PFSK-1 (cell line): Measurements from ENCODE around the gene ADAM10.

Source experiments
- FOXP2 ChIP-seq: optimal IDR thresholded peaks from 2 replicates; pipeline ENCODE3; 2011; ENCODE audit warnings: borderline replicate concordance, control low read depth, inconsistent platforms; ENCODE audit not compliant: insufficient read depth; ENCODE audit errors: extremely low read length, extremely low read depth
- POLR2AphosphoS5 ChIP-seq: IDR thresholded peaks from 2 replicates; pipeline ENCODE4 v1.6.1; 2012; ENCODE audit warnings: low read depth, mild to moderate bottlenecking, control low read depth, low read length, moderate library complexity
- SIN3A ChIP-seq: IDR thresholded peaks from 2 replicates; pipeline ENCODE4 v1.6.1; 2012; ENCODE audit warnings: mild to moderate bottlenecking, low read length, moderate library complexity, borderline replicate concordance; ENCODE audit not compliant: insufficient read depth
- TAF1 ChIP-seq: IDR thresholded peaks from 2 replicates; pipeline ENCODE4 v1.6.1; 2012; ENCODE audit warnings: low read length, control low read depth, borderline replicate concordance; ENCODE audit not compliant: insufficient read depth
- TF ChIP-seq, protein P1 (sequence below), 2 experiments: IDR thresholded peaks; 2 replicates each; pipeline versions ENCODE4 v1.6.1 to v1.8.0; 2011 to 2012; ENCODE audit warnings: low read depth in 2 of 2, low read length in 2 of 2, control low read depth in 1 of 2, inconsistent platforms in 1 of 2, mild to moderate bottlenecking in 1 of 2, moderate library complexity in 1 of 2; ENCODE audit not compliant: insufficient read depth in 1 of 2

Gene ADAM10

DNA sequence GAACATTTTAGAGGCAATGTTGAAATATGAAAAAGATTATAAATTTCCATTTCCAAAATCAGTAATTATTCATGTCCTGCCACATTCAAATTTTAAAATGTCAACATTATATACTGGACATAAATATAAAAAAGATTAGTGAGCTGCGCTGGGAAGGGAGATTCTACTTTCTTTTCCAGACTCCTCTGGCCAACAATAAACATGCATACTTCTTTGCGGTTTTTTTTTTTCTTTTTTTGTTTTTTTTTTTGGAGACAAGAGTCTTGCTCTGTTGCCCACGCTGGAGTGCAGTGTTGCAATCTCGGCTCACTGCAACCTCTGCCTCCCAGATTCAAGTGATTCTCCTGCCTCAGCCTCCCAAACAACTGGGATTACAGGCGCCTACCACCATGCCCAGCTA is 105.5 kb downstream of the ADAM10 start:
- TF ChIP-seq FOXP2 (no peak), POLR2AphosphoS5 (no peak), SIN3A (no peak), TAF1 (no peak)
- TF ChIP-seq, protein P1, sequence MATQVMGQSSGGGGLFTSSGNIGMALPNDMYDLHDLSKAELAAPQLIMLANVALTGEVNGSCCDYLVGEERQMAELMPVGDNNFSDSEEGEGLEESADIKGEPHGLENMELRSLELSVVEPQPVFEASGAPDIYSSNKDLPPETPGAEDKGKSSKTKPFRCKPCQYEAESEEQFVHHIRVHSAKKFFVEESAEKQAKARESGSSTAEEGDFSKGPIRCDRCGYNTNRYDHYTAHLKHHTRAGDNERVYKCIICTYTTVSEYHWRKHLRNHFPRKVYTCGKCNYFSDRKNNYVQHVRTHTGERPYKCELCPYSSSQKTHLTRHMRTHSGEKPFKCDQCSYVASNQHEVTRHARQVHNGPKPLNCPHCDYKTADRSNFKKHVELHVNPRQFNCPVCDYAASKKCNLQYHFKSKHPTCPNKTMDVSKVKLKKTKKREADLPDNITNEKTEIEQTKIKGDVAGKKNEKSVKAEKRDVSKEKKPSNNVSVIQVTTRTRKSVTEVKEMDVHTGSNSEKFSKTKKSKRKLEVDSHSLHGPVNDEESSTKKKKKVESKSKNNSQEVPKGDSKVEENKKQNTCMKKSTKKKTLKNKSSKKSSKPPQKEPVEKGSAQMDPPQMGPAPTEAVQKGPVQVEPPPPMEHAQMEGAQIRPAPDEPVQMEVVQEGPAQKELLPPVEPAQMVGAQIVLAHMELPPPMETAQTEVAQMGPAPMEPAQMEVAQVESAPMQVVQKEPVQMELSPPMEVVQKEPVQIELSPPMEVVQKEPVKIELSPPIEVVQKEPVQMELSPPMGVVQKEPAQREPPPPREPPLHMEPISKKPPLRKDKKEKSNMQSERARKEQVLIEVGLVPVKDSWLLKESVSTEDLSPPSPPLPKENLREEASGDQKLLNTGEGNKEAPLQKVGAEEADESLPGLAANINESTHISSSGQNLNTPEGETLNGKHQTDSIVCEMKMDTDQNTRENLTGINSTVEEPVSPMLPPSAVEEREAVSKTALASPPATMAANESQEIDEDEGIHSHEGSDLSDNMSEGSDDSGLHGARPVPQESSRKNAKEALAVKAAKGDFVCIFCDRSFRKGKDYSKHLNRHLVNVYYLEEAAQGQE (IDR thresholded peaks at IDR 0.05; ENCODE audit: insufficient read depth in 1 of 2, low read depth in 2 of 2, low read length in 2 of 2), result no peak

DNA sequence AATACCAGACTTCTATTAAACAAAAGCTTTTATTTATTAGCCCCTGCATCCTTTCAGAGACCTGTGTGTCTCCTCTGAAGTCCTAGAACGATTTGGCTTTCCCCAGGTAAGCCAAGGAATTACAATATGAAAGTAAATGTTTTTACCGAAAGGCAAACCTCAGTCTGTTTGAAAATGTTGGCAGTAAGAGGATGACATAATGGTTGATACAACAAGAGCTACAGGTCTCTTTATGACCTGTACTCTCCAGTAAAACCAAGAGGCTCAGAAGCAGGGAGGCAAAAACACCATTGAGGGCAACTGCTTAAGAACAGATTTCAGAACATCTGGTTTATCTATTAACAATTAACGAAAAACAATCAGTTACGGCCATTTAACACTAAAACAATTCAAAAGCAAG is 107.8 kb downstream of the ADAM10 start:
- TF ChIP-seq, protein P1 (IDR thresholded peaks at IDR 0.05; ENCODE audit: insufficient read depth in 1 of 2, low read depth in 2 of 2, low read length in 2 of 2), result no peak
- TF ChIP-seq FOXP2 (no peak), TAF1 (no peak), POLR2AphosphoS5 (no peak), SIN3A (no peak)

DNA sequence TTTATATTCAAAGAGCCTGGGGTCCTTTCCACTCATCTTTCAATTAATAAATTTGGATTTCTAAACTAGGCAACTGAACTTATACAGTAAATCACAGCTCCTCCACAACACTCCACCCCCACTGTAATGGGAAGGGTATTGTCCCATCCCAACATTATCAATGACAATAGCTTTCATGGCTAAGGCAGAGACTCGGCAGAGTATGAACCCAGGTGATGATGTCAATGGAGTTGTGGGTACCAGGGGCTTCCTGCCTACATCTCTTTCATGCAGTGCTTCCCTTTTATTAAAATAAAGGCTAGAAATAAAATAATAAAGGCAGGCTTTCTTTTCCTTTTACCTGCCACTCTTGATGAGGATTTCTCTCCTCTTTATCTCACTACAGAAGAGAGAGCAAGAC is 109.5 kb downstream of the ADAM10 start:
- TF ChIP-seq FOXP2 (no peak), TAF1 (no peak), SIN3A (no peak), POLR2AphosphoS5 (no peak)
- TF ChIP-seq, protein P1 (IDR thresholded peaks at IDR 0.05; ENCODE audit: insufficient read depth in 1 of 2, low read depth in 2 of 2, low read length in 2 of 2), result no peak

DNA sequence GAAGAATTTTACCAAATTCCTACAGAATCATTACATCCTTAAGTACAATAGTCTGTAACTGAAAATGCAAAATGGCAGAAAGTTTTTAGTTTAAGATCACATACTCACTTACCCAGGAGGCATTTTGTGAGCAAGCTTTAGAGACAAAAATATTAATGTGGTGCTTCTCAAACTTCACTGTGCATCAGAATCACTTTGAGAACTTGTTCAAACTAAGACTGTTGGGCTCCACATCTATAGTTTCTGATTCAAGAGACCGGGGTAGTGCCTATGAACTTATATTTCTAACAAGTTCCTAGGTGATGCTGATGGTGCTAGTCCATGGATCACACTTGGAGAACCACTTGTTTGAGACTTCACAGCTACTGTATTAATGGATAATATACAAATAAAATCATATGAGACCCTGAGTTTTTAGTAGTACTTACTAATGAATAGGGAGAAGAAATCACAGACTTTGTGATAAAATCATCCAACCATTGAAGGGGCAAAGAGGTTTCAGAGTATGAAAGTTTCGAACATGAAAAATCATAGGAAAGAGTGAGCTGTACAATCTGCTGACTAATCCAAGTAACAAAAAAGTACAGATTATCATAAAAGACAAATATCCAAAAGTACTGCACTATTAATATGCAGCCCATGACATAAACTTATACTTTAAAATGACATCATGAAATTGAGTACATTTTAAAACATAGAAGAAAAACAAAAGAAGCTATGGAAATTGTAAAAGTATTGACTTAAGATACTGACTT is 110.3 kb downstream of the ADAM10 start:
- no peak for TF ChIP-seq FOXP2
- TF ChIP-seq, protein P1 (IDR thresholded peaks at IDR 0.05; ENCODE audit: insufficient read depth in 1 of 2, low read depth in 2 of 2, low read length in 2 of 2), result no peak

DNA sequence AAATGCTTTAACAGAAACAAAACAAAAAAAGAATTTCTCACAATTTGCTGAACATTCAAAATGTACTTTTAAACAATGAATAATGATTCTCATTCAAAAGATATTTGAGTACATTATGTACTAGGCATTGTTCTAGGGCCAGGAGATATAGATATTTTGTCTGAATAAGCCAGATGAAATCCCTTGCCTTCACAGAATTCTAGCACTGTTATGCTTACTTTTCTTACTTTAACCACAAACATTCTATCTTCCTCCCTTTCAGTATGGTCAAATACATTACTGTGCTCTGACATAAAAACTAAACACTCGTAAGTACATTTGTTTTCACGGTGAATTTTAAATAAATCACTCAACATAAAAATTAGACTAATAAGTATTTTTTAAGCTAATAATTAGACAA is 116.7 kb downstream of the ADAM10 start:
- TF ChIP-seq, protein P1 (IDR thresholded peaks at IDR 0.05; ENCODE audit: insufficient read depth in 1 of 2, low read depth in 2 of 2, low read length in 2 of 2), result no peak
- no peak for TF ChIP-seq SIN3A
- TF ChIP-seq FOXP2, result no peak
- TF ChIP-seq POLR2AphosphoS5, result no peak
- TF ChIP-seq TAF1, result no peak
